Dendritic cell treated with granulocyte-macrophage colony-stimulating factor and Interleukin-4, amounts not matched to agents 40 ng/mL and 50 ng/mL, for 4 days (primary cell): ENCODE results near the gene SDR42E2.
A peak's percentile ranks its signal among the peaks of the same experiment; 100 is the strongest.
"Not testable (repeated sequence)": the region's sequence is repeated elsewhere in the genome, so short reads cannot be mapped to it uniquely, and the experiment has no call there.

Source experiments
- H3K27ac Mint-ChIP-seq: one replicate; pipeline ENCODE4 v1.8.0; 2022; ENCODE audit warnings: mild to moderate bottlenecking, mixed read lengths
- H3K27me3 Mint-ChIP-seq: one replicate; pipeline ENCODE4 v1.8.0; 2022; ENCODE audit warnings: mild to moderate bottlenecking, mixed read lengths
- H3K36me3 Mint-ChIP-seq: one replicate; pipeline ENCODE4 v1.8.0; 2022; ENCODE audit warnings: low read depth, mixed read lengths
- H3K4me1 Mint-ChIP-seq: one replicate; pipeline ENCODE4 v1.8.0; 2022; ENCODE audit warnings: low read depth, mixed read lengths
- H3K4me3 Mint-ChIP-seq: one replicate; pipeline ENCODE4 v1.8.0; 2022; ENCODE audit warnings: mild to moderate bottlenecking, moderate library complexity, mixed read lengths
- H3K9me3 Mint-ChIP-seq: one replicate; pipeline ENCODE4 v1.8.0; 2022; ENCODE audit warnings: mixed read lengths
- intact Hi-C: fragments of 100-400 bp; cut with micrococcal nuclease; formaldehyde crosslinking; loops from one replicate; pipeline ENCODE4 v1.15.0; 2022

SDR42E2 gene

GRCh38 chr16:22191532-22192260 lies 29.4 kb downstream of the SDR42E2 start:
- peak overlapping the region; percentile 84 for H3K4me3 Mint-ChIP-seq
- peaks cover 7% of the 10 kb centered on the region for H3K36me3 Mint-ChIP-seq
- no peaks in the 10 kb centered on the region for H3K9me3 Mint-ChIP-seq
- peak overlapping the region; percentile 100 for H3K27ac Mint-ChIP-seq
- peaks cover 8% of the 10 kb centered on the region for H3K27me3 Mint-ChIP-seq
- intact Hi-C loops: loop anchor here (2.0 to 5.0 kb wide), 2 partner anchors 15 to 594 kb away; partner anchors contain the start of genes EEF2K and METTL9
- H3K4me1 Mint-ChIP-seq: peaks cover 52% of the 10 kb centered on the region

- intact Hi-C loops: loop anchor here (5.0 kb wide), 1 partner anchor 595 kb away; the partner anchor contains the start of gene METTL9
- Mint-ChIP-seq H3K27me3 (peaks cover 10% of the 10 kb centered on the region), H3K9me3 (no peaks in the 10 kb centered on the region), H3K27ac (peak overlapping the region; percentile 100), H3K4me1 (peaks cover 52% of the 10 kb centered on the region), H3K4me3 (peak overlapping the region; percentile 56), H3K36me3 (peaks cover 7% of the 10 kb centered on the region)
These were observed 30.2 kb downstream of the SDR42E2 start for GRCh38 chr16:22192261-22193062.

- intact Hi-C loops: loop anchor here (5.0 kb wide), 1 partner anchor 596 kb away; the partner anchor contains the start of gene METTL9
- no peaks in the 10 kb centered on the region for H3K9me3 Mint-ChIP-seq
- peaks cover 10% of the 10 kb centered on the region for H3K27me3 Mint-ChIP-seq
- no peak overlapping the region for H3K4me3 Mint-ChIP-seq
- peak overlapping the region; percentile 100 for H3K27ac Mint-ChIP-seq
- H3K36me3 Mint-ChIP-seq: peaks cover 7% of the 10 kb centered on the region
- H3K4me1 Mint-ChIP-seq: peaks cover 50% of the 10 kb centered on the region
These were observed 30.7 kb downstream of the SDR42E2 start for GRCh38 chr16:22193063-22193411.

- Mint-ChIP-seq H3K36me3 (peaks cover 7% of the 10 kb centered on the region), H3K4me3 (peak overlapping the region; percentile 67), H3K9me3 (no peaks in the 10 kb centered on the region), H3K4me1 (peaks cover 49% of the 10 kb centered on the region), H3K27me3 (peaks cover 10% of the 10 kb centered on the region), H3K27ac (peak overlapping the region; percentile 5)
- intact Hi-C loops: loop anchor here (5.0 kb wide), 1 partner anchor 598 kb away; the partner anchor contains the start of gene METTL9
These were observed 32.6 kb downstream of the SDR42E2 start for GRCh38 chr16:22194707-22195444.

GRCh38 chr16:22195445-22195694 lies 33.1 kb downstream of the SDR42E2 start:
- peak overlapping the region; percentile 5 for H3K27ac Mint-ChIP-seq
- peaks cover 10% of the 10 kb centered on the region for H3K27me3 Mint-ChIP-seq
- H3K9me3 Mint-ChIP-seq: no peaks in the 10 kb centered on the region
- intact Hi-C loops: no loop called here
- peaks cover 7% of the 10 kb centered on the region for H3K36me3 Mint-ChIP-seq
- H3K4me3 Mint-ChIP-seq: peak overlapping the region; percentile 67
- peaks cover 46% of the 10 kb centered on the region for H3K4me1 Mint-ChIP-seq

GRCh38 chr16:22195695-22196558 lies 33.6 kb downstream of the SDR42E2 start:
- peak overlapping the region; percentile 5 for H3K27ac Mint-ChIP-seq
- H3K27me3 Mint-ChIP-seq: peaks cover 10% of the 10 kb centered on the region
- no peaks in the 10 kb centered on the region for H3K9me3 Mint-ChIP-seq
- peaks cover 46% of the 10 kb centered on the region for H3K4me1 Mint-ChIP-seq
- peaks cover 5% of the 10 kb centered on the region for H3K36me3 Mint-ChIP-seq
- H3K4me3 Mint-ChIP-seq: peak overlapping the region; percentile 67
- intact Hi-C loops: no loop called here

- H3K27ac Mint-ChIP-seq, H3K36me3 Mint-ChIP-seq, intact Hi-C loops, H3K27me3 Mint-ChIP-seq, H3K9me3 Mint-ChIP-seq: not testable (repeated sequence)
- H3K4me3 Mint-ChIP-seq: peak overlapping the region; percentile 32
- H3K4me1 Mint-ChIP-seq: peaks cover 46% of the 10 kb centered on the region
These were observed 34.4 kb downstream of the SDR42E2 start for GRCh38 chr16:22196559-22197168.

- Mint-ChIP-seq H3K4me1 (peaks cover 32% of the 10 kb centered on the region), H3K9me3 (no peaks in the 10 kb centered on the region), H3K4me3 (no peak overlapping the region), H3K36me3 (no peaks in the 10 kb centered on the region), H3K27me3 (peaks cover 7% of the 10 kb centered on the region), H3K27ac (peak overlapping the region; percentile 90)
- intact Hi-C loops: no loop called here
These were observed 36.4 kb downstream of the SDR42E2 start for GRCh38 chr16:22198547-22199293.

- Mint-ChIP-seq H3K36me3 (peaks cover 12% of the 10 kb centered on the region), H3K27ac (no peak overlapping the region), H3K9me3 (no peaks in the 10 kb centered on the region), H3K27me3 (peaks cover 1% of the 10 kb centered on the region), H3K4me3 (no peak overlapping the region), H3K4me1 (peaks cover 20% of the 10 kb centered on the region)
- intact Hi-C loops: no loop called here
These were observed 39.9 kb downstream of the SDR42E2 start for GRCh38 chr16:22202261-22202637.

- Mint-ChIP-seq H3K4me1 (peaks cover 29% of the 10 kb centered on the region), H3K9me3 (no peaks in the 10 kb centered on the region), H3K36me3 (peaks cover 20% of the 10 kb centered on the region), H3K4me3 (no peak overlapping the region), H3K27ac (peak overlapping the region; percentile 20), H3K27me3 (no peaks in the 10 kb centered on the region)
- intact Hi-C loops: no loop called here
These were observed 40.8 kb downstream of the SDR42E2 start for GRCh38 chr16:22203091-22203490.

- peaks cover 31% of the 10 kb centered on the region for H3K36me3 Mint-ChIP-seq
- peaks cover 29% of the 10 kb centered on the region for H3K4me1 Mint-ChIP-seq
- intact Hi-C loops: no loop called here
- H3K27me3 Mint-ChIP-seq: no peaks in the 10 kb centered on the region
- H3K4me3 Mint-ChIP-seq: no peak overlapping the region
- no peak overlapping the region for H3K27ac Mint-ChIP-seq
- no peaks in the 10 kb centered on the region for H3K9me3 Mint-ChIP-seq
These were observed 41.9 kb downstream of the SDR42E2 start for GRCh38 chr16:22204091-22204655.

GRCh38 chr16:22205577-22206012 lies 43.3 kb downstream of the SDR42E2 start:
- peaks cover 45% of the 10 kb centered on the region for H3K36me3 Mint-ChIP-seq
- peaks cover 39% of the 10 kb centered on the region for H3K4me1 Mint-ChIP-seq
- peak overlapping the region; percentile 97 for H3K4me3 Mint-ChIP-seq
- peak overlapping the region; percentile 99 for H3K27ac Mint-ChIP-seq
- no peaks in the 10 kb centered on the region for H3K9me3 Mint-ChIP-seq
- intact Hi-C loops: loop anchor here (2.0 kb wide), 1 partner anchor 15 kb away; no protein-coding TSS in a partner anchor
- no peaks in the 10 kb centered on the region for H3K27me3 Mint-ChIP-seq
